ENCODE results near the gene TMPRSS13. TPM values are rescaled to one million over a fixed set of nuclear protein-coding genes. Genes with fewer than 3 reads are reported as not detected.

Gene TMPRSS13
- total and polyA plus RNA-seq, 12 donors, result 0.12 to 1.3 (median 0.56) TPM

DNA sequence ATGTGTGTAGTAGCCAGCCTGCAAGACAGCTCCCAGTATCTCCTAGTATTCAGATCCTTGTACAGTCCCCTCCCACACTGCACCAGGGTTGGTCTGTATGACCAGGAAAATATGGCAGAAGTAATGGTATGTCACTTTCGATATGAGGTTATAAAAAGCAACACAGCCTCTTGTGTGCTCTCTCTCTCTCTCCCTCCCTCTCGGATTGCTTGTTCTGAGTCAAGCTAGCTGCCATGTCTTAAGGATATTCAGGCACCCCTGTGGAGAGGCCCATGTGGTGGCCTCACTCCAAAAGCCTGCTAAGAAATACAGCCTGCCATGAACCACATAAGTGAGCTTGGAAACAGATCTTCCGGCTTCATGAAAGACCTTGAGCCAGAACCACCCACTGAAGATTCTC is 78.1 kb downstream of the TMPRSS13 start:
- Histone ChIP-seq H3K9me3 (replicated peaks in 1 of 3) (peaks cover 0 to 8% (median 0%) of the 10 kb centered on the region in 3 donors), H3K4me1 (replicated peaks in 1 of 2) (peaks cover 0 to 12% of the 10 kb centered on the region in 2 donors), H3K27me3 (no peaks in the 10 kb centered on the region), H3K4me3 (no peak overlapping the region), H3K27ac (peak overlapping the region in 1 of 5 donors; percentile 42), H3K36me3 (replicated peaks in 1 of 2) (no peaks in the 10 kb centered on the region)
- 41 to 72% (median 59%) methylated on average over 3 of the region's 3 CpGs for whole genome bisulfite sequencing, 4 donors
- intact Hi-C loops (cut with DNase I), result no loop called here
- TF ChIP-seq POLR2A (IDR thresholded peaks at IDR 0.05), result no peak
- TF ChIP-seq, protein P1, sequence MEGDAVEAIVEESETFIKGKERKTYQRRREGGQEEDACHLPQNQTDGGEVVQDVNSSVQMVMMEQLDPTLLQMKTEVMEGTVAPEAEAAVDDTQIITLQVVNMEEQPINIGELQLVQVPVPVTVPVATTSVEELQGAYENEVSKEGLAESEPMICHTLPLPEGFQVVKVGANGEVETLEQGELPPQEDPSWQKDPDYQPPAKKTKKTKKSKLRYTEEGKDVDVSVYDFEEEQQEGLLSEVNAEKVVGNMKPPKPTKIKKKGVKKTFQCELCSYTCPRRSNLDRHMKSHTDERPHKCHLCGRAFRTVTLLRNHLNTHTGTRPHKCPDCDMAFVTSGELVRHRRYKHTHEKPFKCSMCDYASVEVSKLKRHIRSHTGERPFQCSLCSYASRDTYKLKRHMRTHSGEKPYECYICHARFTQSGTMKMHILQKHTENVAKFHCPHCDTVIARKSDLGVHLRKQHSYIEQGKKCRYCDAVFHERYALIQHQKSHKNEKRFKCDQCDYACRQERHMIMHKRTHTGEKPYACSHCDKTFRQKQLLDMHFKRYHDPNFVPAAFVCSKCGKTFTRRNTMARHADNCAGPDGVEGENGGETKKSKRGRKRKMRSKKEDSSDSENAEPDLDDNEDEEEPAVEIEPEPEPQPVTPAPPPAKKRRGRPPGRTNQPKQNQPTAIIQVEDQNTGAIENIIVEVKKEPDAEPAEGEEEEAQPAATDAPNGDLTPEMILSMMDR (IDR thresholded peaks at IDR 0.05), result no peak
- peak in 2 of 7 donors; percentile 15 to 39 for DNase-seq

Other genes starting within 250 kb of the TMPRSS13 start
- 1 to 10 TPM in 1 of 9 donors, under 1 TPM in 7, not detected in 1; 0.09 to 1.7 (median 0.56) TPM for gene DSCAML1, start 132.2 kb downstream of the TMPRSS13 start, total RNA-seq
- gene DSCAML1, start 132.2 kb downstream of the TMPRSS13 start, polyA plus RNA-seq, result 1 to 10 TPM in 1 of 3 donors, under 1 TPM in 2; 0.33 to 1.9 (median 0.40) TPM
- 1 to 10 TPM in 6 of 9 donors, under 1 TPM in 1, not detected in 2; 0.94 to 4.3 (median 2.0) TPM for gene FXYD2, start 104.7 kb downstream of the TMPRSS13 start, total RNA-seq
- gene FXYD2, start 104.7 kb downstream of the TMPRSS13 start, polyA plus RNA-seq, result 10 to 100 TPM in 1 of 3 donors, 1 to 10 TPM in 1, under 1 TPM in 1; 0.27 to 11.3 (median 3.6) TPM
- gene FXYD6, start 52.7 kb downstream of the TMPRSS13 start, total RNA-seq, result 100 to 1,000 TPM in 5 of 9 donors, 10 to 100 TPM in 4; 34.3 to 218 (median 103) TPM
- gene FXYD6, start 52.7 kb downstream of the TMPRSS13 start, polyA plus RNA-seq, result 10 to 100 TPM; 83.2 to 94.4 (median 93.9) TPM
- 10 to 100 TPM in 8 of 9 donors, 1 to 10 TPM in 1; 2.7 to 50.5 (median 32.2) TPM for gene IL10RA, start 57.0 kb upstream of the TMPRSS13 start, total RNA-seq
- gene IL10RA, start 57.0 kb upstream of the TMPRSS13 start, polyA plus RNA-seq, result 10 to 100 TPM in 1 of 3 donors, 1 to 10 TPM in 2; 4.6 to 10.2 (median 7.3) TPM
- gene TMPRSS4, start 147.7 kb upstream of the TMPRSS13 start, total RNA-seq, result under 1 TPM in 2 of 9 donors, not detected in 7; 0.31 to 0.43 TPM
- under 1 TPM in 2 of 3 donors, not detected in 1; 0.13 to 0.24 TPM for gene TMPRSS4, start 147.7 kb upstream of the TMPRSS13 start, polyA plus RNA-seq
- under 1 TPM in 4 of 9 donors, not detected in 5; 0.07 to 0.10 (median 0.08) TPM for gene SMIM35, start 157.6 kb upstream of the TMPRSS13 start, total RNA-seq
- gene SMIM35, start 157.6 kb upstream of the TMPRSS13 start, polyA plus RNA-seq, result under 1 TPM in 1 of 3 donors, not detected in 2; 0.10 TPM
- gene SCN4B, start 223.4 kb upstream of the TMPRSS13 start, total RNA-seq, result 10 to 100 TPM in 2 of 9 donors, 1 to 10 TPM in 6, under 1 TPM in 1; 0.17 to 16.9 (median 5.4) TPM
- gene SCN4B, start 223.4 kb upstream of the TMPRSS13 start, polyA plus RNA-seq, result 1 to 10 TPM; 1.7 to 5.9 (median 1.8) TPM
- gene SCN2B, start 247.2 kb upstream of the TMPRSS13 start, total RNA-seq, result under 1 TPM; 0.09 to 0.96 (median 0.36) TPM
- gene SCN2B, start 247.2 kb upstream of the TMPRSS13 start, polyA plus RNA-seq, result under 1 TPM; 0.10 to 0.84 (median 0.40) TPM